GM21423 (cell line): ENCODE measurements around the gene GNG2.

Experiments used
- ATAC-seq: cut with Tn5 transposase; IDR thresholded peaks from one replicate; pipeline ENCODE4 v1.9.1; 2021; ENCODE audit warnings: mild to moderate bottlenecking, moderate library complexity; ENCODE audit not compliant: unreplicated experiment

Gene GNG2

DNA sequence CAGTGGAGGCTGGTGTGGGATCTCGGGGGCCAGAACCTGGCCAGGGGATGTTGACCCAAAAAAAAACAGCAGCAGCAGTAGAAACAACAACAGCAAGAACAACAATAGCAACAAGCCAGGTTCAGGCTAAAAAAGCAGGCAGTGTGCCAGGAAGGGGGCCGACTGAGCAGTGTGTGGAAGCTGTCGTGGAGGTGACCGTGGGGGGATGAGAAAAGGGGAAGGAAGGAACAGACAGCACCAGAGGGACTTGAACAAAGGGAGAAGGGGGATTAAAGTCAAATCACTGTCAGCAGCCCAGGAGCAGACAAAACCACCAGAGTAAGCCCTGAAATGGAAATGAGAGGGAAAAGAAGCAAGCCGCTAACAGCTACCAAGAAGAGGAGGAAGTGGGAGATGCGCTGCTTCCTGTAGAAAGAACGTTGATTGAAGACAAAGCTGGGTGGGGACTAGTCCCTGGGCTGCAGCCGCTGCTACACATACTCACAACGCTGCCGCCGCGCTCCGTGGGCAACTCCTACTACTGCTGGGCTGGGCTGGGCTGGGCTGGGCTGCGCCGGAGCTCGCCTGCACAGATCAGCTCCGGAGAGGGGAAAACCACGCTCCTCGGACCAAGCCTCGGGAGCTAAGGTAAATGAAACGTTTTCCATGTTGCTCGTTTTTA, at the start of gene GNG2:
TSS of gene GNG2 (plus strand) at position 449 of the 661 bp plus-strand sequence. CDS start 90,067 bp downstream, outside the sequence.
- ATAC-seq, result peak; percentile 87

DNA sequence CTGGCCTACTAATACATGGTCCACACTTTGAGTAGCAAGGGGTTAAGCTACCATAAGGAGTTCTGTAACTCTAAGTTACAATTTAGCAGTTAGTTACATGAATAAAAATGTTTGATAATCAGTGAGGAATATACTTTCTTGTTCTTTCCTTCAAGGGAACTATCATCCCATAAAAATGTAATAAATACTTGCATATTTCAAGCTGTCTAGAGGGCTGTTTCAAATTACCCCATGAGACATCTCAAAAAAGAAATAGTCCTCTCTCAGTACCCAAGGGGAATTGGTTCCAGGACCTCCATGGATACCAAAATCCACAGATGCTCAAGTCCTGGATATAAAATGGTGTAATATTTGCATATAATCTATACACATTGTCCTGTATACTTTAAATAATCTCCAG, 48.7 kb upstream of the GNG2 start:
- no peak for ATAC-seq

DNA sequence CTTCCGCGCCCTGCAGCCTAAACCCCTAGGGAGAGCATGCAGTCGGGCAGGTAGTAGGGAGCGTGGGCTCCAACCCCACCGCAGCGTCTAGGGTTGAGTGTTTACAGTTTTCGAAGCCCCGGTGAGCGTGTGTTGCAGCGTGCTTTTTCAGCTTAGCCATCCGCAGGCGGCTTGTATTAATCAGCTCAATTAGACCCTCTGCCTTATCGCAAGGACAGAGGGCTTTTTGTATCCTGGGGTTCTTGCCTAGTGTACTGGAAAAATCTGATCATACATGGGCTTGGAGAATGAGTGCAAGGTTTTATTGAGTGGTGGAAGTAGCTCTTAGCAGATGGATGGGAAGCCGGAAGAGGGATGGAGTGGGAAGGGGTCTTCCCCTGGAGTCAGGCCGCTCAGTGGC, 44.4 kb upstream of the GNG2 start:
- ATAC-seq, result no peak

DNA sequence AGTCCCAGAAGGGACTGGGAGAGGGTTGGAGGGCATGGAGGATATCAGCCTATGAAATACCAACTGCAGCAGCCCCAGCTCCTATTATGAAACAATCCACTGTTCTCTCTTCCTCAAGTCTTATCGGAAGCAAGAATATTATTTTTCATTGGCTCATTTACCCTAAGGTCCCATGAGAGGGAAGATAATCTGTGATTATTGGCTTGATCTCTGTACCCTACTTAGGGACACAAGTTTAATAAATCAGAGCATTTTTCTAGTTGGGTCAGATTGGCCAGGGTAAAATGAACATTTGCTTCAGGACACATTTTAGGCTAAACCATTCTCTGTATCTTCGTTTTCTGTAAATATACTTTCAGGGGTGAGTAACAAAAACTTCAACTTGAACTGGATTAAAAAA, 43.1 kb upstream of the GNG2 start:
- ATAC-seq, result no peak

DNA sequence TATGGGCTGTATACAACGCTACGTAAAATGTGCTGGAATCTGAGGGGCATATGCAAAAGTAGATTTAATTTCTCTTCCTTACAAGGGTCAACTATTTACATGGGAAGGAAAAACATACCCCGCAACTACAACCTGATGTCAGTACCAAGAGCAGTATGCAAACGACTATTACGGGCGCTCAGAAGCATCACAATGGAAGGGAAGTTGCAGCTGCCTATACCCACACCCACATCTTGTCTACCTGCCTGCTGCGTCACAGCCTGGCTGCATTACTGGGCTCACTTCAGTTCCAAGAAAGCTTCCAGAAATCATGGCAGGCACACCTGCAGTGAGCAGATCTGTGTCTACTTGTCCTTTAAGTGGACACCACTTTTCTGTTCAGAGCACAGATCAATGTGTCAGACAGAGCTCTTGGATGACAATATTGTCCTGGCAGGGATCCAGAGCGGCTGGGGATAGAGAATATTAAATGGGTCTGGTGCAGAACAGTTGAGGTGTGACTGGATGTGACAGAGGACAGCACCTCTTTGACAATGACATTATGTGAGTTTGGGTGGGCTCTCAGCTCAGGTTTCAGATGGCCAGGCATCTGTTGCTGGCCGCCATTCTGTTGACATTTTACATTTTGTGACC, 41.5 kb upstream of the GNG2 start:
- no peak for ATAC-seq

DNA sequence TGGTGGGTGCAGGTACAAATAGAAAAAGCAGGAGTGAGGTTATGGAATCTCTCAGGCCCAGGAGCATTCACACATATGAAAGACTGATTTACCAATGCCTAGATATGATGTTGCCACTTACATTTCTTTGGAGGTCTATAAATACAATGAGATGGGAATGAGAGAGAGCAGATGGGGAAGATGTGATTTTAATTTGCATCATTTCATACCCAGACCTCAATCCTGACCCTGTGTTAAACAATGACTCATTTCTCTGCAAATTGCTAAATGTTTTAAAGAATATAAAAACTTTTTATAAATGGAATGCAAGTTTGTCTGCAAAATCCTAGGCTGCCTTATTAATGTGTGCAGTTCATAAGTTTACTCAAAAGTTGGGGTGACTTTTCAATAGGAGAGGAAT, 38.6 kb upstream of the GNG2 start:
- ATAC-seq, result no peak

DNA sequence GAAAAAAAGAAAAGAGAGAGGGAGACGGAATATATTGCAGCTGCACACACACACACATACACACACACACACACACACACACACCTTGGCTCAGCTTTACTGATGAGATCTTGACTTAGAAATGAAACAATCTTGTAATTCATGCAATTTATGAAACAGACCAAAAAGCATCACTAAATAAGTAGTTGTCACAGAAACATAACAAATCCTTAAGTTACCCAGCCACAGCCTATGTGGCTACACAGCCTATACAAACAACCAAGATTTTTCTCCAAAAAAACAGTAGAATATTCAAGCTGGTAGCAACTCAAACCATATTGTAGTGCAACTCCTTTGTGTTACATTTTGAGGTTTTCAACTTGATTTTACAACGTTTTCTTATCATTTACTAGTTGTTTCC, 37.9 kb upstream of the GNG2 start:
- ATAC-seq, result no peak

DNA sequence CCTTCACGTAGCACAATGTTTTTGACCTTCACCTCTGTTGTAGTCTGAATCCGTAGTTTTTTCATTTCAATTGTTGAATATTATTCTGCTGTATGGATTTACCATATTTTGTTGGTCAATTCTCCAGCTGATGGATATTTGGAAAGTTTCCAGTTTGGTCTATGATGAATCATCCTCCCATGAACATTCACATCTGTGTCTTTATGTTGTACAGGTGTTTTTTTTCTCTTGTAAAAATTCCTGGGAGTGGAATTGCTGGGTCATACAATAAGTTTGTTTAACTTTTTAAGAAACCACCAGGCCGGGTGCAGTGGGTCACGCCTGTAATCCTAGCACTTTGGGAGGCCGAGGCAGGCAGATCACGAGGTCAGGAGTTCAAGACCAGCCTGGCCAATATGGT, 36.7 kb upstream of the GNG2 start:
- no peak for ATAC-seq

DNA sequence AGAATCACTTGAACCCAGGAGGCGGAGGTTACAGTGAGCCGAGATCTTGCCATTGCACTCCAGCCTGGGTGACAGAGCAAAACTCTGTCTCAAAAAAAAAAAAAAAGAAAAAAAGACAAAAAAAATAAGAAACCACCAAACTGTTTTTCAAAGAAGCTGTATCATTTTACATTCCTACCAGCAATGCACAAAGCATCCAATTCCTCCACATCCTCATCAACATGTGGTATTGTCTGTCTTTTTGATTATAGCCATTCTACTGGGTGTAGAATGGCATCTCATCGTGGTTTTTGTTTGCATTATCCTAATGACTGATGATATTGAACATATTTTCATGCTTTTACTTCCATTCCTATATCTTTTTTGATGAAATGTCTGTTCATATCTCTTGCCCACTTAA, 36.2 kb upstream of the GNG2 start:
- no peak for ATAC-seq

DNA sequence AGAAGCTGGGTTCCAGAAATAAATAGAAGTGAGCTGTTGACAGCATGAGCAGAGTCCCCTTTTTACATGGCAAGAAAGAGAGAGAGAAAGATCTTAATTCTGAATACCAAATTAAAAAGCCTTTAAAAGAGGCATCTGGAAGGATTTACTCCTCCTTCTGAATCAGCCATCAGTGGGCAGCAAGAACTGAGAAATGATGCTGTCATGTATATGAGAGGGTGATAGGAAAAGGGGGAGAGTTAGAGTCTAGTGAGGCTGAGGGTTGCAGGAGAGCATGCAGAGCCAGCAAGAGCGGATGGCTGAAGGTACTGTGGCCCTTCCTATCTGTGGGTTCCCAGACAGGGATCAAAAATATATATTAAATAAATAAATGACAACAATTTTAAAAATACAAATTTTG, 34.5 kb upstream of the GNG2 start:
- no peak for ATAC-seq

DNA sequence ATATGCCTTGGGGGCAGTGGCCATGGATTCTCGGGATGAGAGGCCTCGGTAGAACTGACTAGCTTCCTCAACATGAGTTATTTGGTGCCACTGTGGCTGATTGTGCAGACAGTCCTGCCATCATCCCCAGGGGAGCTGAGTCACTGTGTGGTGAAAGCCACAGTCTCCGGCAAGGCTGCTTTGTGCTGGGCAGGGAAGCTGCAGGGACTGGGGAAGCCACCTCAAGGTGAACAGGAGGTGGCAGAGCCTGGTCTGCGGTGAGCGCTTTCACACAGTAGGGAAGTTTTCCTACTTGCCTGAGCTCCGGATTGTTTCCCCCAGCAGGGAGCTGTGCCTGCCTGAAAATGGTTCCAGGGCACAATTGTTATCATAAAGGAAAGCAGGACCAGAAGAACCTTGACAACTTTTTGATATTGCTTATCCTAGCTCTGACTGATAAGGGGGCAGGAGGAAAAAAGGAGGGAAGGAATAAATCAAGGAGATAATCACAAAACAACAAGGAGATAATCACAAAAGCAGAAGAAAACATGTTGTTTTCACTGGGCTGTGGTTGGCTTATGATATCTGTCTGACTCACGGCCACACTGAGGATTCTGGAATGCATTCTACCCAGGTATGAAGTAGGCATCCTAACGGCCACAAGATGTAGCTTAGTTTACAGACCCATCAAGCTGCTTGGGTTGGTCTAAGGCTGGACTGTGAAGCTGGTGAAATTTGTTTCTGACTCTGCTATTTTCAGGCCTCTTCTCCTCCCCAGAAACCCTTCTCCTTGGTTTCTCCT, 32.2 kb upstream of the GNG2 start:
- ATAC-seq, result peak; percentile 97

DNA sequence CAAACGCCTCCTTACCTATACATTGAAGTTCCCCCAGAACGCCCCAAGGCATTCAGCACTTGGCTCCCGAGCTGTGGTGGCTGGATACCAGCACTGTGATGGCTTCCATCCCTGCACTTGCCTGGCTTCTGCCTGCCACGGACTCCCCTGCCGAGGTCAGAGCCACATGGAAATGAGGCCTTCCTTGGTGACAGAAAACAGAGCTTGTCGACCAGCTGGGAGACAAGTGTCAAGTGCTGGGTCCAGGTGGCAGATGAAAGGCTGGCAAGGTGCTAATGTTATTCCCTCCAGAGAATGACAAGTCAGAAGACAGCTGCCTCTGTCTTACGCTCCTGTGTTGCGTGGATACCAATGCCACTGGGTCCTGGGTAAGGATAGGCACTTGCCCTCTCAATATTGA, 26.2 kb upstream of the GNG2 start:
- no peak for ATAC-seq

DNA sequence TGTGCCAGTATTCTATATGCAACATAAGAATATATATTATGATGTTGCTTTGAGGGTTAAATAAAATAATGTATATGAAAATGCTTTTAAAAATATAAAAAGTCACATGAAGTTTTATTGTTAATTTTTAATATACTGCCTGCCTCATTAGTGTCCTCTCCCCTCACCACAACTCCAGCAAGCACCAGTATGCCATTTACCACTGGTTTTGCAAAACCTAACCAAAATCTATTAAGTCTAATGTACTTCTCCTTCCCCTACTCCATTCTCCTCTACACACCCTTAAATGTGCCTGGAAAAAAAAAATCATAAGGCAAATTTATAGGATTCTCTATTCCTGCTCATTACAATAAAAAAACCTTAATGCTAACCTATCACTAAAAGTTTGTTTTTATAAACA, 24.0 kb upstream of the GNG2 start:
- no peak for ATAC-seq

DNA sequence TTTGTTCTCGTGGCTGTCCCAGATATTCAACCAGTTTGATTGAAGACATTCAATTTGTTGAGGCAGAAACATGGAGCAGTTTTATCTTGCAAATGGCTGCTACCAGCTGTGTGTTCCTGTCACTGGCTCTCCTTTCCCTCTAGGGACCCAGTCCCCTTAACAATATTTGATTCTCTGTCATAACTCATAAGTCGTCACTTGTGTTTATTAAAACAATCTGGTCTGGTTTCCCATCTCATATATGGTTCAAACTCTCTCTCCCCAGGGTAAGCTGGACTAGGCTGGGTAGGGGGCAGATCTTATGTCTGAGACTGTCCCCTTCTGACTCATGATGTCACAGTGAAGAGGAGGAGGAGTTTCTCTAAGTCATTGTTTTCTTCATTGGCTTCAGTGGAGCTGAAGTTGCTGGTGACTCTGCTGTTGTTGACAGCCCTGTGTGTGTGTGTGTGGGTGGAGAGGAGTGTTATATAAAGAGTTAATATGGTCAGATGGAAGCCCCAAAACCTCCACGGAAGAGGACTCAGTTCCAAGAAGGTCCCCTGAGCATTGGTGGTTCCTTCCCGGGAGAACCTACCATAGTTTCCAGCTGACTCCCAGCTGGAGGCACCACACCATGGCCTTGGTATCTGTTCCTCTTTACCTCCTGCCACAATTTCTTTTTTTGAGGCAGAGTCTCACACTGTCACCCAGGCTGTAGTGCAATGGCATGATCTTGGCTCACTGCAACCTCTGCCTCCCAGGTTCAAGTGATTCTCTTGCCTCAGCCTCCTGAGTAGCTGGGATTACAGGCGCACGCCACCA, 16.1 kb upstream of the GNG2 start:
- ATAC-seq, result peak; percentile 27

DNA sequence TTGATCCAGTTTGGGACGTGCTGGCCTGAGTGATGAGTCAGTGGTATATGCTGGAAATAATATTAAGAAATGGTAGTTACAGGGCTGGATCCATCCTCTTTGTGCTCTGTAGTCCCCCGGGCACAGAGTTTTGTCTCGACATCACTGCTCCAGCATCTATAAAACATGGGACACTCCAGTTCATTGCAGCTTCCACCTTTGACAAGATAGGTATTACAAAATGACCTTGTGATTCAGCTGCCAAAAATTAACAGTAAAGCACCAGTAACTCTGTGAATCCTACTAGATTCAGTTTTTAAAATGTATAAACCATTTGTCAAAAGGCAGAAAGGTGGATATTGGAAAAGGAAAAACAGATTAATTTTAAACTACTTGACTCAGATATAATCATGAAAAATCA, 14.6 kb upstream of the GNG2 start:
- no peak for ATAC-seq

DNA sequence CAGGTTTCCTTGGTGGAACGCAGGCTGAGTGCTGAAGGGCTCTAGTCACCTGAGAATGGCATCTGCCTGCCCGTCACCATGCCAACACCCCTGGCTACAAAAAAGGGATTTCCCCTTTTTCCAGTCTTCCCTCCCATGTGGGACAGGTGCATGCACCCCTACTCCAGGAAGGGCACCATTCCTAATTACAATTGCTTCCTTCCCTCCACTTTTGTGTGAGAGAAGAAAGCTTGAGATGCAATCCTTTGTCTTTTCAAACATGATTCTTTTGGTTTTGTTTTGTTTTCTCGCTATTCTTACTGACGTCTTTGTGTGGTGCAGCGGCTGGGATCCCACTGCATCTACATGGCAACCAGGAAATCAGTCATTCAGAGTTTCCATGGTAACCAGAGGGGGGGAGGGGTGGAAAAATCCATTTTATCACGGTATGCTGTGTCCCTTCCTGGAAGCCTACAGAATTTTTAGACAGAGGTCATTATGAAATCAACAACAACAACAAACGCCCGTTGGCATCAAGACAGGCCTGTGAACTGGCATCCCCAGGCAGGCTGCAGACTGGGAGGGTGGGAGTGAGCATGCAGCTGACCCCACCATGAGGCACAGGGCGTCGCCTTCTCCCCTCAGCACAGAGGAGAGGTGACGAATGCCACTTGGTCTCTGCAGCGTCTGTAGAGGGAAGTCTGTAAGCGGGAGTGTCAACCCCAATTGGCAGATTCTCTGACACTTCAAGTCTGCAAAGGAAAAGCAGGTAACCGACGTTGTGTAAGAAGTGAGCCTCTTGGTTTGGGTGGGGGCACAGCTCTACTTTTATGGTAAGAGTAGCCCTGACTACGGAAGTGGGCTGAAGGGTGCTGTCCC, 13.6 kb upstream of the GNG2 start:
- ATAC-seq, result peak; percentile 68

DNA sequence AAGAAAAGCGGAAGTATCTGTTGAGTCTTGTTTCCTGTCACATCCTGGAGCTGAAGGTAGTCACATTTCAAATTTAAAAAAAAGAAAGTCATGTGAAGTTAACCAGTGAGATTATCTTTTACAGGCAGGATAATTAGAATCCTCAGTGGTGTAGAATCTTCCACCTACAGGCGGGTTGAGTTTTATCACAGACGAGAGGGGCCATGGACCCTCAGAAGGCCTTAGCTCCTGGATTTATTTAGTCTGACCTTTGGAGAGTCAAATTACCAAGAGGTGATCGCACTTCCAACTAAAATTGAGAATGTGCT, 13.0 kb upstream of the GNG2 start:
- ATAC-seq, result no peak

DNA sequence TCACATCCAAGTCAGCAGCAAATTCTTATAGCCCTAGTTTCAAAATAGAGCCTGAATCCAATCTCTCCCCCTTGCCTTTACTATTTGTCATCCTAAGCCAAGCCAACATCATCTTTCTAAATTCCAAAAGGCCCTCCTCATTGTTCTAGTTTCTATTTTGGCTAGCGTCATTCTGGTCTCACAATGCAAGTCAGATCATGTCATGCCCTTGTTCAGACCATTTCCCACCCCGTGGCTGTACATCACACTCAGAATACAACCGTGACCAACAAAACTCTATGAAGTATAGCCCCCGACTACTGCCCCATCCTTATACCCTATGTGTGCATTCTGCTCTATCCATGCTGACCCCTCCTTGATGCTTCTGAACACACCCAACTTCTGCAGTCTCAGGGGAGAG, 12.3 kb upstream of the GNG2 start:
- ATAC-seq, result no peak

DNA sequence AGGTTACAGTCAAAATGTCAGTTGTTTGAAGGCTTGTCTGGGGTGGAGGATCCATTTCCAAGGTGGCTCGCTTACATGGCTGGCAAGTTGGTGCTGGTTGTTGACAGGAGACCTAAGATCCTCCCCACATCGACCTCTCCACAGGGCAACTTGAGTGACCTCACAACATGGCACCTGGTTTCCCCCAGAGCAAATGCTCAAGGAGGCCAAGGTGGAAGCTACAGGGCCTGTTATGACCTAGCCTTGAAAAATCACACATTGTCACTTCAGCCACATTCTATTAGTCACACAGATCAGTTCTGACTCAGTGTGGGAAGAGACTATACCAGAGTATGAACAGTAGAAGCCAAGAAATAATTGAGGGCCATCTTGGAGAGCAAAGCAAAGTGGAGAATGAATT, 11.3 kb upstream of the GNG2 start:
- no peak for ATAC-seq

DNA sequence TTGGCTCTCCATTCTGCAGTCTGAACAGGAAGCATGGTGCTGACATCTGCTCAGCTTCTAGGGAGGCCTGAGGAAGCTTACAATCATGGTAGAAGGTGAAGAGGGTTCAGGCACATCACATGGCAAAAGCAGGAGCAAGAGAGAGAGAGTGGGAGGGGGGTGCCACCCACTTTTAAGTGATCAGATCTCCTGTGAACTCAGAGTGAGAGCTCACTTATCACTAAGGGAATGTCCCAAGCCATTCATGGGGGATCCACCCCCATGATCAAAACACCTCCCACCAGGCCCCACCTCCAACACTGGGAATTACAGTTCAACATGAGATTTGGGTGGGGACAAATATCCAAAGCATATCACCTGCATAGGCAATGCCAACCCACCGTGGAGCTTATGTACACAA, 9.8 kb upstream of the GNG2 start:
- no peak for ATAC-seq

DNA sequence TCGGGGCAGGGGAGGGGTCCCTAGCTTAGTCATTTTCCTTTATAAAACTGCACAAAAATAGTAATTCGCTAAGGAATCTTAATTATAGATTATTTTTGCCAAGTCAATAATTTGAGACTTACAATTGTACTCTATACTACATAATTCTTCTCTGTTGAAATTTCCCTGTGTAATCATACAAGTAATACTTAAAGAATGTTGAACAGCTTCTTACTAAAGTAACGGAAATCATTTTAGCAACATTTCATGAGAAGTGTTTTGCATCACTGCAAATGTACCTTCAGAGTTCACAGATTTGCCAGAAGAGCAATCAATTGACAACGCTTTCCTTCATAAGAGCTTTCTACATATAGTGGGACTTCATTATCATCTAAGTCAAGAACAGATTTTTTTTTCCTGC, 7.9 kb upstream of the GNG2 start:
- ATAC-seq, result no peak
